ENCODE data around the gene EXOSC9.

Gene EXOSC9

GRCh38 chr4:121784975-121785374, 16.1 kb upstream of the EXOSC9 start:
- TF ChIP-seq Cebpa-rat (IDR thresholded peaks at IDR 0.05), result no peak
- Histone ChIP-seq H3K9me3 (replicated peaks in 1 of 11) (peaks cover 0 to 6% (median 4%) of the 10 kb centered on the region in 11 experiments; a peak in 4 of 22 replicates), H3K4me3 (no peak overlapping the region), H3K4me1 (peaks cover 0 to 8% (median 0%) of the 10 kb centered on the region in 10 experiments; a peak in 3 of 20 replicates), H3K9ac (no peak overlapping the region), H3K27me3 (no peaks in the 10 kb centered on the region), H3K4me2 (no peak overlapping the region), H3K36me3 (no peaks in the 10 kb centered on the region), H4K20me1 (no peaks in the 10 kb centered on the region), H3K27ac (no peak overlapping the region)

GRCh38 chr4:121785479-121785878, 15.6 kb upstream of the EXOSC9 start:
- Histone ChIP-seq H3K4me2 (no peak overlapping the region), H3K4me1 (peaks cover 0 to 8% (median 0%) of the 10 kb centered on the region in 10 experiments; a peak in 3 of 20 replicates), H3K27me3 (no peaks in the 10 kb centered on the region), H4K20me1 (no peaks in the 10 kb centered on the region), H3K36me3 (no peaks in the 10 kb centered on the region), H3K4me3 (no peak overlapping the region), H3K9me3 (replicated peaks in 1 of 11) (peaks cover 0 to 6% (median 4%) of the 10 kb centered on the region in 11 experiments; a peak in 4 of 22 replicates), H3K27ac (no peak overlapping the region), H3K9ac (no peak overlapping the region)
- TF ChIP-seq Cebpa-rat (IDR thresholded peaks at IDR 0.05), result no peak

GRCh38 chr4:121786221-121786620, 14.9 kb upstream of the EXOSC9 start:
- Histone ChIP-seq H3K4me2 (no peak overlapping the region), H3K9ac (no peak overlapping the region), H3K4me3 (no peak overlapping the region), H3K27ac (no peak overlapping the region), H3K36me3 (no peaks in the 10 kb centered on the region), H3K4me1 (peaks cover 0 to 8% (median 0%) of the 10 kb centered on the region in 10 experiments; a peak in 3 of 20 replicates), H3K9me3 (replicated peaks in 1 of 11) (peaks cover 0 to 6% (median 4%) of the 10 kb centered on the region in 11 experiments; a peak in 4 of 22 replicates), H4K20me1 (no peaks in the 10 kb centered on the region), H3K27me3 (no peaks in the 10 kb centered on the region)
- no peak for TF ChIP-seq Cebpa-rat (IDR thresholded peaks at IDR 0.05)

GRCh38 chr4:121788896-121789295, 12.2 kb upstream of the EXOSC9 start:
- Histone ChIP-seq H3K4me2 (no peak overlapping the region; a peak in 1 of 22 replicates), H3K27ac (no peak overlapping the region), H3K4me3 (no peak overlapping the region)

GRCh38 chr4:121789455-121789854, 11.7 kb upstream of the EXOSC9 start:
- no peaks in the 10 kb centered on the region for H3K36me3 ChIP-seq
- no peaks in the 10 kb centered on the region for H3K27me3 ChIP-seq
- no peak overlapping the region for H3K27ac ChIP-seq
- H3K4me3 ChIP-seq, result no peak overlapping the region
- H3K9ac ChIP-seq, result no peak overlapping the region
- TF ChIP-seq Cebpa-rat (IDR thresholded peaks at IDR 0.05), result no peak
- H4K20me1 ChIP-seq, result no peaks in the 10 kb centered on the region
- peaks cover 0 to 2% (median under 1%) of the 10 kb centered on the region in 11 experiments; a peak in 3 of 22 replicates for H3K9me3 ChIP-seq (replicated peaks in 1 of 11)
- peaks cover 0 to 3% (median 0%) of the 10 kb centered on the region in 10 experiments; a peak in 1 of 20 replicates for H3K4me1 ChIP-seq
- no peak overlapping the region; a peak in 1 of 22 replicates for H3K4me2 ChIP-seq

More at GRCh38 chr4:121788896-121789295, 12.2 kb upstream of the EXOSC9 start:
- H4K20me1 ChIP-seq, result no peaks in the 10 kb centered on the region
- H3K36me3 ChIP-seq, result no peaks in the 10 kb centered on the region
- H3K9me3 ChIP-seq (replicated peaks in 1 of 11), result peaks cover 0 to 6% (median 4%) of the 10 kb centered on the region in 11 experiments; a peak in 4 of 22 replicates
- TF ChIP-seq Cebpa-rat (IDR thresholded peaks at IDR 0.05), result no peak
- H3K4me1 ChIP-seq, result peaks cover 0 to 3% (median 0%) of the 10 kb centered on the region in 10 experiments; a peak in 1 of 20 replicates
- H3K9ac ChIP-seq, result no peak overlapping the region
- no peaks in the 10 kb centered on the region for H3K27me3 ChIP-seq

- Histone ChIP-seq H3K36me3 (no peaks in the 10 kb centered on the region), H3K9me3 (replicated peaks in 1 of 11) (no peaks in the 10 kb centered on the region), H4K20me1 (no peaks in the 10 kb centered on the region), H3K9ac (no peak overlapping the region), H3K27ac (no peak overlapping the region), H3K4me2 (no peak overlapping the region), H3K4me3 (no peak overlapping the region), H3K27me3 (no peaks in the 10 kb centered on the region), H3K4me1 (peaks cover 0 to 3% (median 0%) of the 10 kb centered on the region in 10 experiments; a peak in 1 of 20 replicates)
- no peak for TF ChIP-seq Cebpa-rat (IDR thresholded peaks at IDR 0.05)
Measured at GRCh38 chr4:121789960-121790829, 10.9 kb upstream of the EXOSC9 start.

- Histone ChIP-seq H3K27me3 (no peaks in the 10 kb centered on the region), H4K20me1 (no peaks in the 10 kb centered on the region), H3K27ac (no peak overlapping the region), H3K36me3 (no peaks in the 10 kb centered on the region), H3K9ac (no peak overlapping the region), H3K4me3 (no peak overlapping the region), H3K4me2 (no peak overlapping the region), H3K4me1 (peaks cover 0 to 5% (median 0%) of the 10 kb centered on the region in 10 experiments; a peak in 3 of 20 replicates), H3K9me3 (replicated peaks in 1 of 11) (no peaks in the 10 kb centered on the region)
- TF ChIP-seq Cebpa-rat (IDR thresholded peaks at IDR 0.05), result no peak
Measured at GRCh38 chr4:121790976-121791375, 10.1 kb upstream of the EXOSC9 start.

GRCh38 chr4:121791481-121791880, 9.6 kb upstream of the EXOSC9 start:
- Histone ChIP-seq H3K27me3 (no peaks in the 10 kb centered on the region), H4K20me1 (no peaks in the 10 kb centered on the region), H3K9ac (no peak overlapping the region), H3K36me3 (no peaks in the 10 kb centered on the region), H3K4me3 (no peak overlapping the region), H3K9me3 (replicated peaks in 1 of 11) (no peaks in the 10 kb centered on the region), H3K27ac (no peak overlapping the region), H3K4me1 (peaks cover 0 to 5% (median 0%) of the 10 kb centered on the region in 10 experiments; a peak in 3 of 20 replicates), H3K4me2 (no peak overlapping the region)
- no peak for TF ChIP-seq Cebpa-rat (IDR thresholded peaks at IDR 0.05)

GRCh38 chr4:121792966-121793365, 8.2 kb upstream of the EXOSC9 start:
- Histone ChIP-seq H3K27ac (no peak overlapping the region), H3K27me3 (no peaks in the 10 kb centered on the region), H3K4me1 (peaks cover 0 to 5% (median 0%) of the 10 kb centered on the region in 10 experiments; a peak in 3 of 20 replicates), H3K4me3 (no peak overlapping the region), H4K20me1 (no peaks in the 10 kb centered on the region), H3K9me3 (replicated peaks in 1 of 11) (no peaks in the 10 kb centered on the region), H3K4me2 (no peak overlapping the region), H3K36me3 (no peaks in the 10 kb centered on the region), H3K9ac (no peak overlapping the region)
- TF ChIP-seq Cebpa-rat (IDR thresholded peaks at IDR 0.05), result no peak

Data from BLaER1 treated with 17β-estradiol and CSF1 and Interleukin-3, amounts not matched to agents 10 nM and 100 nM (cell line).